ENCODE results near the gene NAT14.

DNA sequence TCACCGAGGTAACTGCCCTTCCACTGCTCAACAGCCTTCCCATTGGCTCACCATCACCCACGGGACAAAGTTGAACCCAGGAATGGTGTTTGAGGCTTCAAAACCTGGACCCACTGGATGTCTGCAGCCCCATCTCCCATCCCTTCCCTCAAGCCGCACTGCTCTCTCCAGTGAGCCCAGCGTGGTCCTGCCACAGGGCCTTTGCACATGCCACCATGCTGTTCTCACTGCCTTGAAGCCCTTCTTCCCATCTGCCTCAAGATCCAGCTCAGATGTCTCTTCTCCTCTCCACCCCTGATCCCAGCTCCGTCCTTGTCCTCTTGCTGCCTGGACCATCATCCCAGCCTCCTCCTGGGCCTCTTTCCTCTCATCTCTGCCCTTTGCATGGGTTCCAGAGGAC, 45.9 kb upstream of the NAT14 start:
- TF ChIP-seq, protein P1, sequence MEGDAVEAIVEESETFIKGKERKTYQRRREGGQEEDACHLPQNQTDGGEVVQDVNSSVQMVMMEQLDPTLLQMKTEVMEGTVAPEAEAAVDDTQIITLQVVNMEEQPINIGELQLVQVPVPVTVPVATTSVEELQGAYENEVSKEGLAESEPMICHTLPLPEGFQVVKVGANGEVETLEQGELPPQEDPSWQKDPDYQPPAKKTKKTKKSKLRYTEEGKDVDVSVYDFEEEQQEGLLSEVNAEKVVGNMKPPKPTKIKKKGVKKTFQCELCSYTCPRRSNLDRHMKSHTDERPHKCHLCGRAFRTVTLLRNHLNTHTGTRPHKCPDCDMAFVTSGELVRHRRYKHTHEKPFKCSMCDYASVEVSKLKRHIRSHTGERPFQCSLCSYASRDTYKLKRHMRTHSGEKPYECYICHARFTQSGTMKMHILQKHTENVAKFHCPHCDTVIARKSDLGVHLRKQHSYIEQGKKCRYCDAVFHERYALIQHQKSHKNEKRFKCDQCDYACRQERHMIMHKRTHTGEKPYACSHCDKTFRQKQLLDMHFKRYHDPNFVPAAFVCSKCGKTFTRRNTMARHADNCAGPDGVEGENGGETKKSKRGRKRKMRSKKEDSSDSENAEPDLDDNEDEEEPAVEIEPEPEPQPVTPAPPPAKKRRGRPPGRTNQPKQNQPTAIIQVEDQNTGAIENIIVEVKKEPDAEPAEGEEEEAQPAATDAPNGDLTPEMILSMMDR (conservative IDR thresholded peaks at IDR 0.05; ENCODE audit: low read depth, low read length): no peak
- no peak for TF ChIP-seq EZH2phosphoT487 (IDR thresholded peaks at IDR 0.05; ENCODE audit: borderline replicate concordance, low read length)

All from PC-3 (cell line).